Measurements from ENCODE around the gene PCDHA1. TPM values are rescaled to one million over a fixed set of nuclear protein-coding genes. Genes with fewer than 3 reads are reported as not detected.

PCDHA1 gene
- total RNA-seq, 1 experiment from 2014 or later, result not detected

GRCh38 chr5:140857987-140858240, 72.0 kb downstream of the PCDHA1 start:
- no peaks in the 10 kb centered on the region; a peak in 1 of 4 replicates for H3K9me3 ChIP-seq (ENCODE audit: control insufficient read depth in 1 of 2, insufficient read depth in 1 of 2, low read depth in 1 of 2, low read length in 2 of 2)
- no peak overlapping the region for H3K9ac ChIP-seq (ENCODE audit: low read length)
- H3K27me3 ChIP-seq (ENCODE audit: insufficient read depth, low read length), result no peaks in the 10 kb centered on the region
- no peaks in the 10 kb centered on the region for H3K4me1 ChIP-seq (ENCODE audit: control insufficient read depth in 1 of 2, insufficient read depth in 2 of 2, low read length in 2 of 2)
- no peaks in the 10 kb centered on the region for H3K9me2 ChIP-seq (ENCODE audit: insufficient read depth)
- no peak overlapping the region for H3K4me3 ChIP-seq (replicated peaks in 1 of 2; ENCODE audit: low read depth in 1 of 2, low read length in 2 of 2)
- no peak overlapping the region for H3K27ac ChIP-seq (ENCODE audit: low read depth, low read length)
- ChIA-PET RAD21 (ENCODE audit: low non-redundant PET in 1 of 2, low total read pairs in 2 of 2, uncharacterized antibody in 2 of 2, unreplicated experiment in 2 of 2) (no interaction called here), POLR2A (no interaction called here), CTCF (no interaction called here)
- no peak for ATAC-seq
- no peak overlapping the region for H2AFZ ChIP-seq (ENCODE audit: low read depth, low read length, poor library complexity, severe bottlenecking)
- no TSS peak for BruUV-seq (replicated peaks)
- no peaks in the 10 kb centered on the region for H3K79me2 ChIP-seq (ENCODE audit: insufficient read depth, low read length)
- no peaks in the 10 kb centered on the region for H4K20me1 ChIP-seq (ENCODE audit: insufficient read depth)
- TF ChIP-seq POLR2AphosphoS5 (IDR thresholded peaks at IDR 0.05; ENCODE audit: low read depth, low read length), result no peak
- TF ChIP-seq, protein P1, sequence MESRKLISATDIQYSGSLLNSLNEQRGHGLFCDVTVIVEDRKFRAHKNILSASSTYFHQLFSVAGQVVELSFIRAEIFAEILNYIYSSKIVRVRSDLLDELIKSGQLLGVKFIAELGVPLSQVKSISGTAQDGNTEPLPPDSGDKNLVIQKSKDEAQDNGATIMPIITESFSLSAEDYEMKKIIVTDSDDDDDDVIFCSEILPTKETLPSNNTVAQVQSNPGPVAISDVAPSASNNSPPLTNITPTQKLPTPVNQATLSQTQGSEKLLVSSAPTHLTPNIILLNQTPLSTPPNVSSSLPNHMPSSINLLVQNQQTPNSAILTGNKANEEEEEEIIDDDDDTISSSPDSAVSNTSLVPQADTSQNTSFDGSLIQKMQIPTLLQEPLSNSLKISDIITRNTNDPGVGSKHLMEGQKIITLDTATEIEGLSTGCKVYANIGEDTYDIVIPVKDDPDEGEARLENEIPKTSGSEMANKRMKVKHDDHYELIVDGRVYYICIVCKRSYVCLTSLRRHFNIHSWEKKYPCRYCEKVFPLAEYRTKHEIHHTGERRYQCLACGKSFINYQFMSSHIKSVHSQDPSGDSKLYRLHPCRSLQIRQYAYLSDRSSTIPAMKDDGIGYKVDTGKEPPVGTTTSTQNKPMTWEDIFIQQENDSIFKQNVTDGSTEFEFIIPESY (IDR thresholded peaks at IDR 0.05; ENCODE audit: extremely low read depth, insufficient replicate concordance, low read length), result no peak
- TF ChIP-seq SP1 (IDR thresholded peaks at IDR 0.05; ENCODE audit: low read depth), result no peak
- TF ChIP-seq SRF (IDR thresholded peaks at IDR 0.05; ENCODE audit: low read depth), result no peak
- H3K4me2 ChIP-seq (ENCODE audit: low read length), result no peak overlapping the region
- intact Hi-C loops (cut with micrococcal nuclease), result loop anchor here (10.0 kb wide), 1 partner anchor 707 kb away; no protein-coding TSS in a partner anchor
- H3K36me3 ChIP-seq (ENCODE audit: control insufficient read depth in 1 of 2, insufficient read depth in 2 of 2, low read length in 2 of 2), result no peaks in the 10 kb centered on the region
- DNase-seq (ENCODE audit: low read depth, low spot score), result no peak

GRCh38 chr5:140862441-140863295, 76.7 kb downstream of the PCDHA1 start:
- ChIA-PET POLR2A (no interaction called here), CTCF (no interaction called here), RAD21 (ENCODE audit: low non-redundant PET in 1 of 2, low total read pairs in 2 of 2, uncharacterized antibody in 2 of 2, unreplicated experiment in 2 of 2) (no interaction called here)
- no peaks in the 10 kb centered on the region; a peak in 1 of 4 replicates for H3K9me3 ChIP-seq (ENCODE audit: control insufficient read depth in 1 of 2, insufficient read depth in 1 of 2, low read depth in 1 of 2, low read length in 2 of 2)
- H3K36me3 ChIP-seq (ENCODE audit: control insufficient read depth in 1 of 2, insufficient read depth in 2 of 2, low read length in 2 of 2), result no peaks in the 10 kb centered on the region
- H3K27me3 ChIP-seq (ENCODE audit: insufficient read depth, low read length), result no peaks in the 10 kb centered on the region
- no TSS peak for BruUV-seq (replicated peaks)
- H2AFZ ChIP-seq (ENCODE audit: low read depth, low read length, poor library complexity, severe bottlenecking), result no peak overlapping the region
- no peak overlapping the region for H3K4me3 ChIP-seq (replicated peaks in 1 of 2; ENCODE audit: low read depth in 1 of 2, low read length in 2 of 2)
- no peaks in the 10 kb centered on the region for H3K4me1 ChIP-seq (ENCODE audit: control insufficient read depth in 1 of 2, insufficient read depth in 2 of 2, low read length in 2 of 2)
- no peaks in the 10 kb centered on the region for H3K79me2 ChIP-seq (ENCODE audit: insufficient read depth, low read length)
- intact Hi-C loops (cut with micrococcal nuclease), result no loop called here
- ATAC-seq (no peak), DNase-seq (ENCODE audit: low read depth, low spot score) (no peak)
- no peaks in the 10 kb centered on the region for H4K20me1 ChIP-seq (ENCODE audit: insufficient read depth)
- H3K4me2 ChIP-seq (ENCODE audit: low read length), result no peak overlapping the region
- no peaks in the 10 kb centered on the region for H3K9me2 ChIP-seq (ENCODE audit: insufficient read depth)
- H3K9ac ChIP-seq (ENCODE audit: low read length), result no peak overlapping the region
- no peak overlapping the region for H3K27ac ChIP-seq (ENCODE audit: low read depth, low read length)
- TF ChIP-seq CEBPB (IDR thresholded peaks at IDR 0.05; ENCODE audit: low read depth) (no peak), YY1 (IDR thresholded peaks at IDR 0.05; ENCODE audit: extremely low read depth, insufficient replicate concordance, low read depth, low read length) (no peak), RAD21 (IDR thresholded peaks at IDR 0.05; ENCODE audit: low read depth) (no peak), FOSL1 (IDR thresholded peaks at IDR 0.05; ENCODE audit: low read depth) (no peak), ELF1 (IDR thresholded peaks at IDR 0.05; ENCODE audit: borderline replicate concordance, low read depth) (no peak), SP1 (IDR thresholded peaks at IDR 0.05; ENCODE audit: low read depth) (no peak), SIN3A (IDR thresholded peaks at IDR 0.05; ENCODE audit: low read depth) (no peak), EZH2phosphoT487 (IDR thresholded peaks at IDR 0.05; ENCODE audit: borderline replicate concordance) (no peak), ATF3 (IDR thresholded peaks at IDR 0.05) (no peak)
- TF ChIP-seq, protein P1 (IDR thresholded peaks at IDR 0.05; ENCODE audit: extremely low read depth, insufficient replicate concordance, low read length), result no peak
- TF ChIP-seq, protein P2, sequence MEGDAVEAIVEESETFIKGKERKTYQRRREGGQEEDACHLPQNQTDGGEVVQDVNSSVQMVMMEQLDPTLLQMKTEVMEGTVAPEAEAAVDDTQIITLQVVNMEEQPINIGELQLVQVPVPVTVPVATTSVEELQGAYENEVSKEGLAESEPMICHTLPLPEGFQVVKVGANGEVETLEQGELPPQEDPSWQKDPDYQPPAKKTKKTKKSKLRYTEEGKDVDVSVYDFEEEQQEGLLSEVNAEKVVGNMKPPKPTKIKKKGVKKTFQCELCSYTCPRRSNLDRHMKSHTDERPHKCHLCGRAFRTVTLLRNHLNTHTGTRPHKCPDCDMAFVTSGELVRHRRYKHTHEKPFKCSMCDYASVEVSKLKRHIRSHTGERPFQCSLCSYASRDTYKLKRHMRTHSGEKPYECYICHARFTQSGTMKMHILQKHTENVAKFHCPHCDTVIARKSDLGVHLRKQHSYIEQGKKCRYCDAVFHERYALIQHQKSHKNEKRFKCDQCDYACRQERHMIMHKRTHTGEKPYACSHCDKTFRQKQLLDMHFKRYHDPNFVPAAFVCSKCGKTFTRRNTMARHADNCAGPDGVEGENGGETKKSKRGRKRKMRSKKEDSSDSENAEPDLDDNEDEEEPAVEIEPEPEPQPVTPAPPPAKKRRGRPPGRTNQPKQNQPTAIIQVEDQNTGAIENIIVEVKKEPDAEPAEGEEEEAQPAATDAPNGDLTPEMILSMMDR (IDR thresholded peaks at IDR 0.05 in 2 of 3, conservative IDR thresholded peaks at IDR 0.05 in 1 of 3; ENCODE audit: borderline replicate concordance in 1 of 3, insufficient read depth in 1 of 3, low read depth in 2 of 3, low read length in 2 of 3), result no peak

All from HCT116 (cell line).